Esophagus squamous epithelium (tissue), 5 donors: Measurements from ENCODE around the gene CRYBA4. TPM values are rescaled to one million over a fixed set of nuclear protein-coding genes. Genes with fewer than 3 reads are reported as not detected.
"Not testable (repeated sequence)": the region's sequence is repeated elsewhere in the genome, so short reads cannot be mapped to it uniquely, and the experiment has no call there.

Experiments used
- DNase-seq: peaks from one replicate; lab custom pipeline; 2025; lab: John Stamatoyannopoulos, UW
- H3K27ac ChIP-seq, 4 donors: fragments of 200-600 bp; sonication (generic); one replicate each; pipeline ENCODE4 v1.5.1; 2016 to 2019; ENCODE audit warnings: mild to moderate bottlenecking in 1 of 4
- H3K27me3 ChIP-seq, 4 donors: fragments of 200-600 bp; sonication (generic); 1 replicate in 3 of 4; 2 replicates in 1 of 4; pipeline versions ENCODE4 v1.5.1 to v1.6.0; 2017 to 2021; ENCODE audit warnings: antibody characterized with exemption in 1 of 4
- H3K36me3 ChIP-seq, 3 donors: fragments of 200-600 bp; sonication (generic); one replicate each; pipeline ENCODE4 v1.5.1; 2016 to 2019
- H3K4me1 ChIP-seq, 3 donors: fragments of 200-600 bp; sonication (generic); one replicate each; pipeline ENCODE4 v1.5.1; 2017 to 2019
- H3K4me3 ChIP-seq, 4 donors: fragments of 200-600 bp; sonication (generic); 1 replicate in 3 of 4; 2 replicates in 1 of 4; pipeline ENCODE4 v1.5.1; 2016 to 2019; ENCODE audit warnings: mild to moderate bottlenecking in 2 of 4, moderate library complexity in 1 of 4
- H3K9me3 ChIP-seq, 3 donors: fragments of 200-600 bp; sonication (generic); one replicate each; pipeline ENCODE4 v1.5.1; 2016 to 2019
- CTCF ChIP-seq, 6 experiments: fragments of 450-650 bp in 4 of 6; fragments of 200-600 bp in 2 of 6; sonication (generic) in 2 of 6; IDR thresholded peaks; one replicate each; pipeline ENCODE4 v1.5.1; 2016 to 2019; ENCODE audit warnings: antibody characterized with exemption in 6 of 6, mild to moderate bottlenecking in 4 of 6, moderate library complexity in 4 of 6
- POLR2A ChIP-seq, 4 donors: fragments of 450-650 bp; IDR thresholded peaks; one replicate each; pipeline ENCODE4 v1.6.1; 2017; ENCODE audit warnings: antibody characterized with exemption in 4 of 4, mild to moderate bottlenecking in 4 of 4, moderate library complexity in 3 of 4
- WGBS, 2 donors: methylation state at CpG; one replicate each; pipeline ENCODE4 v1.1.5; 2018; 5-methylcytosine and 5-hydroxymethylcytosine counted together
- intact Hi-C: fragments of 100-400 bp; cut with DNase I; formaldehyde crosslinking; loops from one replicate; pipeline ENCODE4 v1.15.0; 2022
- total RNA-seq, 4 donors: library from RNA; depleted of rRNA; stranded (reverse); fragments of >200 nt; gene quantifications; one replicate each; pipeline ENCODE4 v1.1.0, GENCODE V29; 2016
- donor health status: DM: yes; HTN: yes; CAD: no.

Gene CRYBA4
- total RNA-seq, 4 donors from 2014 or later, result not detected

GRCh38 chr22:26610996-26611395 lies 10.8 kb upstream of the CRYBA4 start:
- Histone ChIP-seq H3K27me3 (peaks cover 0 to 39% (median 2%) of the 10 kb centered on the region in 4 donors), H3K36me3 (no peaks in the 10 kb centered on the region), H3K4me3 (no peak overlapping the region), H3K9me3 (no peaks in the 10 kb centered on the region), H3K27ac (peak overlapping the region in 1 of 4 donors; percentile 14), H3K4me1 (no peaks in the 10 kb centered on the region)
- 50 to 56% methylated on average over 1 to 2 of the region's 2 CpGs for WGBS, 2 donors
- no peak for DNase-seq
- TF ChIP-seq POLR2A (IDR thresholded peaks at IDR 0.05), result no peak
- no peak for TF ChIP-seq CTCF (IDR thresholded peaks at IDR 0.05)
- intact Hi-C loops, result no loop called here

- Histone ChIP-seq H3K4me1 (peaks cover 0 to 10% (median 0%) of the 10 kb centered on the region in 3 donors), H3K4me3 (no peak overlapping the region), H3K27me3 (peaks cover 0 to 50% (median 2%) of the 10 kb centered on the region in 4 donors), H3K9me3 (no peaks in the 10 kb centered on the region), H3K36me3 (no peaks in the 10 kb centered on the region), H3K27ac (no peak overlapping the region)
- no peak for TF ChIP-seq POLR2A (IDR thresholded peaks at IDR 0.05)
- no peak for TF ChIP-seq CTCF (IDR thresholded peaks at IDR 0.05)
- intact Hi-C loops, result no loop called here
- no peak for DNase-seq
- 85 to 98% methylated on average over 4 of the region's 4 CpGs for WGBS, 2 donors
Measured at GRCh38 chr22:26612652-26613051, 9.1 kb upstream of the CRYBA4 start.

- H3K27me3 ChIP-seq, result peaks cover 0 to 55% (median 2%) of the 10 kb centered on the region in 4 donors
- DNase-seq, H3K27ac ChIP-seq, intact Hi-C loops, H3K36me3 ChIP-seq, H3K9me3 ChIP-seq, H3K4me3 ChIP-seq: not testable (repeated sequence)
- H3K4me1 ChIP-seq, result peaks cover 0 to 20% (median 0%) of the 10 kb centered on the region in 3 donors
- 34 to 37% methylated on average over 10 of the region's 10 CpGs for WGBS, 2 donors
Measured at GRCh38 chr22:26613753-26614152, 8.0 kb upstream of the CRYBA4 start.

- no peaks in the 10 kb centered on the region for H3K9me3 ChIP-seq
- peaks cover 0 to 57% (median 2%) of the 10 kb centered on the region in 4 donors for H3K27me3 ChIP-seq
- no peak for TF ChIP-seq POLR2A (IDR thresholded peaks at IDR 0.05)
- no peak for TF ChIP-seq CTCF (IDR thresholded peaks at IDR 0.05)
- H3K4me3 ChIP-seq, result no peak overlapping the region
- peaks cover 0 to 20% (median 0%) of the 10 kb centered on the region in 3 donors for H3K4me1 ChIP-seq
- H3K27ac ChIP-seq, result no peak overlapping the region
- no peaks in the 10 kb centered on the region for H3K36me3 ChIP-seq
- intact Hi-C loops, result no loop called here
- WGBS, 2 donors, result 50 to 52% methylated on average over 14 of the region's 14 CpGs
- no peak for DNase-seq
Measured at GRCh38 chr22:26614322-26614721, 7.4 kb upstream of the CRYBA4 start.

GRCh38 chr22:26615149-26615548 lies 6.6 kb upstream of the CRYBA4 start:
- Histone ChIP-seq H3K9me3 (no peaks in the 10 kb centered on the region), H3K4me3 (no peak overlapping the region), H3K4me1 (peaks cover 0 to 20% (median 0%) of the 10 kb centered on the region in 3 donors), H3K36me3 (no peaks in the 10 kb centered on the region), H3K27me3 (peaks cover 0 to 60% (median 2%) of the 10 kb centered on the region in 4 donors), H3K27ac (no peak overlapping the region)
- intact Hi-C loops, result no loop called here
- DNase-seq, result no peak
- WGBS, 2 donors, result 32 to 46% methylated on average over 5 of the region's 5 CpGs
- TF ChIP-seq POLR2A (IDR thresholded peaks at IDR 0.05), result no peak
- no peak for TF ChIP-seq CTCF (IDR thresholded peaks at IDR 0.05)
